Neural cell (in vitro differentiated cells): ENCODE measurements around the gene ASCC3.

ENCODE experiments used
- EP300 ChIP-seq: fragments of 450-650 bp; conservative IDR thresholded peaks from 2 replicates; pipeline ENCODE4 v1.6.1; 2014; ENCODE audit warnings: antibody characterized with exemption, mild to moderate bottlenecking, moderate library complexity; ENCODE audit not compliant: poor library complexity, severe bottlenecking
- EZH2 ChIP-seq: fragments of 200-600, 300-800 bp; shearing (Covaris generic), sonication (generic); IDR thresholded peaks from 2 replicates; pipeline ENCODE4 v1.6.1; 2014; ENCODE audit warnings: antibody characterized with exemption, low read length, borderline replicate concordance, mild to moderate bottlenecking; ENCODE audit not compliant: insufficient read depth, poor library complexity, severe bottlenecking
- MXI1 ChIP-seq: fragments of 450-650 bp; conservative IDR thresholded peaks from 2 replicates; pipeline ENCODE4 v1.6.1; 2014; ENCODE audit warnings: antibody characterized with exemption, mild to moderate bottlenecking; ENCODE audit not compliant: poor library complexity, severe bottlenecking
- POLR2AphosphoS5 ChIP-seq: IDR thresholded peaks from 2 replicates; pipeline ENCODE4 v1.6.1; 2012
- RAD21 ChIP-seq: fragments of 450-650 bp; conservative IDR thresholded peaks from 2 replicates; pipeline ENCODE4 v1.6.1; 2014; ENCODE audit warnings: antibody characterized with exemption, mild to moderate bottlenecking, moderate library complexity
- REST ChIP-seq: IDR thresholded peaks from 2 replicates; pipeline ENCODE4 v1.6.1; 2012; ENCODE audit warnings: borderline replicate concordance
- SMC3 ChIP-seq: fragments of 450-650 bp; conservative IDR thresholded peaks from 2 replicates; pipeline ENCODE4 v1.6.1; 2014; ENCODE audit warnings: antibody characterized with exemption, mild to moderate bottlenecking, moderate library complexity; ENCODE audit not compliant: poor library complexity
- TAF1 ChIP-seq: IDR thresholded peaks from 2 replicates; pipeline ENCODE4 v1.6.1; 2012; ENCODE audit warnings: low read depth
- TF ChIP-seq, protein P1 (sequence below): fragments of 450-650 bp; IDR thresholded peaks from 2 replicates; pipeline ENCODE4 v1.5.1; 2014; ENCODE audit warnings: antibody characterized with exemption, mild to moderate bottlenecking, moderate library complexity; ENCODE audit not compliant: poor library complexity, severe bottlenecking

DNA sequence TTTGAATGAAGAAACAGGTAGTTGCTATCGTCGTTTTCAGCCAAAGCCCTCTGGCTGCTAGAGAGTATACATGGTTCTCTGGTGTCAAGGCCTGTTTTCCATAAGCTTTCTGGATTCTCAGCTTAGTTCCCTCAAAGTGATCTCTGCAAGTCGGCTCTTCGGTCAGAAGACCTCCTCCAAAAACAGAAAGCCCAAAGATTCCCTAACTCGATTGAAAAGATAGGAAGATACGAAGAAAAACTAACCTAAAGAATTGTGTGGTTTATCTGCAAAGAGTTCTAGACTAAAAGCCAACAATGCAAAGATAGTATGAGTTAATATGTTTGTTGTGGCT lies 545 bp upstream of the ASCC3 start:
- TF ChIP-seq, protein P1, sequence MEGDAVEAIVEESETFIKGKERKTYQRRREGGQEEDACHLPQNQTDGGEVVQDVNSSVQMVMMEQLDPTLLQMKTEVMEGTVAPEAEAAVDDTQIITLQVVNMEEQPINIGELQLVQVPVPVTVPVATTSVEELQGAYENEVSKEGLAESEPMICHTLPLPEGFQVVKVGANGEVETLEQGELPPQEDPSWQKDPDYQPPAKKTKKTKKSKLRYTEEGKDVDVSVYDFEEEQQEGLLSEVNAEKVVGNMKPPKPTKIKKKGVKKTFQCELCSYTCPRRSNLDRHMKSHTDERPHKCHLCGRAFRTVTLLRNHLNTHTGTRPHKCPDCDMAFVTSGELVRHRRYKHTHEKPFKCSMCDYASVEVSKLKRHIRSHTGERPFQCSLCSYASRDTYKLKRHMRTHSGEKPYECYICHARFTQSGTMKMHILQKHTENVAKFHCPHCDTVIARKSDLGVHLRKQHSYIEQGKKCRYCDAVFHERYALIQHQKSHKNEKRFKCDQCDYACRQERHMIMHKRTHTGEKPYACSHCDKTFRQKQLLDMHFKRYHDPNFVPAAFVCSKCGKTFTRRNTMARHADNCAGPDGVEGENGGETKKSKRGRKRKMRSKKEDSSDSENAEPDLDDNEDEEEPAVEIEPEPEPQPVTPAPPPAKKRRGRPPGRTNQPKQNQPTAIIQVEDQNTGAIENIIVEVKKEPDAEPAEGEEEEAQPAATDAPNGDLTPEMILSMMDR, result no peak
- TF ChIP-seq EZH2 (no peak), POLR2AphosphoS5 (no peak), REST (no peak), EP300 (no peak), MXI1 (no peak), RAD21 (no peak), TAF1 (no peak), SMC3 (no peak)
